ENCODE results near the gene GPR84.

GRCh38 chr12:54377797-54378515, 13.7 kb upstream of the GPR84 start:
- no peak for TF ChIP-seq CREB1 (CRISPR knock-in tag; IDR thresholded peaks at IDR 0.05; ENCODE audit: low read depth)
- TF ChIP-seq REST (IDR thresholded peaks at IDR 0.05; ENCODE audit: unreplicated experiment) = no peak
- no peak for TF ChIP-seq CTCF (conservative IDR thresholded peaks at IDR 0.05; ENCODE audit: low read depth in 2 of 2)
- no peak for TF ChIP-seq JUNB (IDR thresholded peaks at IDR 0.05; ENCODE audit: unreplicated experiment)
- TF ChIP-seq EZH2 (IDR thresholded peaks at IDR 0.05; ENCODE audit: low read depth, unreplicated experiment) = no peak
- TF ChIP-seq NANOG (IDR thresholded peaks at IDR 0.05; ENCODE audit: borderline replicate concordance) = no peak
- no peak for TF ChIP-seq POLR2AphosphoS5 (IDR thresholded peaks at IDR 0.05; ENCODE audit: low read depth)
- TF ChIP-seq STAT1 (IDR thresholded peaks at IDR 0.05; ENCODE audit: unreplicated experiment) = no peak
